Measurements from ENCODE around the gene EPHA4.

Gene EPHA4

GRCh38 chr2:221614274-221614673 is 42.2 kb upstream of the EPHA4 start:
- Histone ChIP-seq H3K9me3 (ENCODE audit: insufficient read depth, low read length, severe bottlenecking) (no peaks in the 10 kb centered on the region), H3K79me2 (ENCODE audit: insufficient read depth, low read length) (no peaks in the 10 kb centered on the region), H3K4me2 (ENCODE audit: insufficient read depth, low read length) (no peak overlapping the region), H3K36me3 (ENCODE audit: insufficient read depth, low read length) (no peaks in the 10 kb centered on the region), H2AFZ (ENCODE audit: low read depth, low read length) (no peak overlapping the region), H3K4me3 (ENCODE audit: low read depth in 1 of 2, low read length in 2 of 2) (no peak overlapping the region), H3K27ac (ENCODE audit: low read length) (no peak overlapping the region), H4K20me1 (ENCODE audit: insufficient read depth, low read length) (no peaks in the 10 kb centered on the region), H3K4me1 (ENCODE audit: insufficient read depth, low read length) (no peaks in the 10 kb centered on the region), H3K27me3 (ENCODE audit: insufficient read depth, low read length, poor library complexity) (no peaks in the 10 kb centered on the region), H3K9ac (ENCODE audit: low read depth, low read length) (no peak overlapping the region)
- TF ChIP-seq CTCF (IDR thresholded peaks at IDR 0.05; ENCODE audit: borderline replicate concordance, extremely low read depth, low read length, poor library complexity, severe bottlenecking) = no peak
- no peak for TF ChIP-seq EZH2 (IDR thresholded peaks at IDR 0.05; ENCODE audit: borderline replicate concordance, low read depth, low read length, severe bottlenecking)
- no peak for DNase-seq
- ATAC-seq (ENCODE audit: insufficient read depth, low read depth) = no peak

- no peak overlapping the region for H2AFZ ChIP-seq (ENCODE audit: low read depth, low read length)
- DNase-seq (no peak), ATAC-seq (ENCODE audit: insufficient read depth, low read depth) (no peak)
- H3K4me3 ChIP-seq (ENCODE audit: low read depth in 1 of 2, low read length in 2 of 2) = no peak overlapping the region
- no peaks in the 10 kb centered on the region for H4K20me1 ChIP-seq (ENCODE audit: insufficient read depth, low read length)
- no peak overlapping the region for H3K9ac ChIP-seq (ENCODE audit: low read depth, low read length)
- H3K4me2 ChIP-seq (ENCODE audit: insufficient read depth, low read length) = no peak overlapping the region
- H3K27me3 ChIP-seq (ENCODE audit: insufficient read depth, low read length, poor library complexity) = no peaks in the 10 kb centered on the region
- no peak overlapping the region for H3K27ac ChIP-seq (ENCODE audit: low read length)
- no peaks in the 10 kb centered on the region for H3K9me3 ChIP-seq (ENCODE audit: insufficient read depth, low read length, severe bottlenecking)
- H3K79me2 ChIP-seq (ENCODE audit: insufficient read depth, low read length) = no peaks in the 10 kb centered on the region
- no peaks in the 10 kb centered on the region for H3K4me1 ChIP-seq (ENCODE audit: insufficient read depth, low read length)
- no peak for TF ChIP-seq CTCF (IDR thresholded peaks at IDR 0.05; ENCODE audit: borderline replicate concordance, extremely low read depth, low read length, poor library complexity, severe bottlenecking)
- TF ChIP-seq EZH2 (IDR thresholded peaks at IDR 0.05; ENCODE audit: borderline replicate concordance, low read depth, low read length, severe bottlenecking) = no peak
- H3K36me3 ChIP-seq (ENCODE audit: insufficient read depth, low read length) = no peaks in the 10 kb centered on the region
These were observed 40.7 kb upstream of the EPHA4 start for GRCh38 chr2:221612800-221613199.

GRCh38 chr2:221612161-221612560 is 40.1 kb upstream of the EPHA4 start:
- no peak for TF ChIP-seq EZH2 (IDR thresholded peaks at IDR 0.05; ENCODE audit: borderline replicate concordance, low read depth, low read length, severe bottlenecking)
- no peaks in the 10 kb centered on the region for H4K20me1 ChIP-seq (ENCODE audit: insufficient read depth, low read length)

GRCh38 chr2:221610675-221611074 is 38.6 kb upstream of the EPHA4 start:
- Histone ChIP-seq H4K20me1 (ENCODE audit: insufficient read depth, low read length) (no peaks in the 10 kb centered on the region), H3K79me2 (ENCODE audit: insufficient read depth, low read length) (no peaks in the 10 kb centered on the region), H3K4me3 (ENCODE audit: low read depth in 1 of 2, low read length in 2 of 2) (no peak overlapping the region), H3K9me3 (ENCODE audit: insufficient read depth, low read length, severe bottlenecking) (no peaks in the 10 kb centered on the region), H3K36me3 (ENCODE audit: insufficient read depth, low read length) (no peaks in the 10 kb centered on the region), H3K4me1 (ENCODE audit: insufficient read depth, low read length) (no peaks in the 10 kb centered on the region), H3K9ac (ENCODE audit: low read depth, low read length) (no peak overlapping the region), H3K4me2 (ENCODE audit: insufficient read depth, low read length) (no peak overlapping the region), H3K27ac (ENCODE audit: low read length) (no peak overlapping the region), H3K27me3 (ENCODE audit: insufficient read depth, low read length, poor library complexity) (no peaks in the 10 kb centered on the region), H2AFZ (ENCODE audit: low read depth, low read length) (no peak overlapping the region)
- TF ChIP-seq EZH2 (IDR thresholded peaks at IDR 0.05; ENCODE audit: borderline replicate concordance, low read depth, low read length, severe bottlenecking) (no peak), CTCF (IDR thresholded peaks at IDR 0.05; ENCODE audit: borderline replicate concordance, extremely low read depth, low read length, poor library complexity, severe bottlenecking) (no peak)
- DNase-seq (no peak), ATAC-seq (ENCODE audit: insufficient read depth, low read depth) (no peak)

More at GRCh38 chr2:221612161-221612560, 40.1 kb upstream of the EPHA4 start:
- H2AFZ ChIP-seq (ENCODE audit: low read depth, low read length) = no peak overlapping the region
- no peak for DNase-seq
- no peak overlapping the region for H3K4me3 ChIP-seq (ENCODE audit: low read depth in 1 of 2, low read length in 2 of 2)
- no peaks in the 10 kb centered on the region for H3K79me2 ChIP-seq (ENCODE audit: insufficient read depth, low read length)
- H3K27me3 ChIP-seq (ENCODE audit: insufficient read depth, low read length, poor library complexity) = no peaks in the 10 kb centered on the region
- no peaks in the 10 kb centered on the region for H3K9me3 ChIP-seq (ENCODE audit: insufficient read depth, low read length, severe bottlenecking)
- no peak overlapping the region for H3K4me2 ChIP-seq (ENCODE audit: insufficient read depth, low read length)
- no peak overlapping the region for H3K9ac ChIP-seq (ENCODE audit: low read depth, low read length)
- H3K27ac ChIP-seq (ENCODE audit: low read length) = no peak overlapping the region
- no peaks in the 10 kb centered on the region for H3K4me1 ChIP-seq (ENCODE audit: insufficient read depth, low read length)
- no peak for ATAC-seq (ENCODE audit: insufficient read depth, low read depth)
- H3K36me3 ChIP-seq (ENCODE audit: insufficient read depth, low read length) = no peaks in the 10 kb centered on the region
